PC-9 (cell line): Measurements from ENCODE around the gene LHX1.

Source experiments
- EZH2 ChIP-seq: fragments of 200-600 bp; sonication (generic); IDR thresholded peaks from 2 replicates; pipeline ENCODE4 v1.8.0; 2017; ENCODE audit warnings: antibody characterized with exemption, low read depth
- TF ChIP-seq, protein P1 (sequence below): fragments of 200-600 bp; sonication (generic); conservative IDR thresholded peaks from 2 replicates; pipeline ENCODE4 v1.6.1; 2017; ENCODE audit warnings: mixed run types, antibody characterized with exemption, mild to moderate bottlenecking, moderate library complexity

DNA sequence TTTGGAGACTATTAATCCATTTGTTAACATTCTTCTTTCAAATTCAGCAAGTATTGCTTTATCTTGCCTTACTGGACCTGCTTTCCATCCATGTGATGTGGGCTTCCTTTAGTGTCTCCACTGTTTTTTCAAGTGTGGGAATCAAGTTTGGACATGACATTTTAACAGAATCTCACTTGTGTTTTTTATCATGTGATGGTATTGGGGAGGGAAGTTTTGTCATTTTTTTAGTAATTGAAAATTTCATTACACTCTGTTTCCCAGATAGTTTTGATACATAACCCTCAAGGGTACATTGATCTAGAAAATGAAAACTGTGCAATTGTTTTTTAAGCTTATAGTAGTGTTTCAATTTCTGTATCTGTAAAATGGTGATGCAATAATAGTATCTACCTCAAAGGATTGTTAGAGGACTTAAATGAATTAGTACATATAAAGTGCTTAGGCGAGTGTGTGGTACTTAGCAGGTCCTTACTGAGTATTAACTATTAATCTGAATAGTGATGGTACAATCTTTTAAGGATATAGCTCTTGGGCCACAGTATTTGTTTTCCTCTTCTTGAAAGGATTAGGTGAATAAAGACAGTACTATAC, 38.7 kb downstream of the LHX1 start:
- TF ChIP-seq, protein P1, sequence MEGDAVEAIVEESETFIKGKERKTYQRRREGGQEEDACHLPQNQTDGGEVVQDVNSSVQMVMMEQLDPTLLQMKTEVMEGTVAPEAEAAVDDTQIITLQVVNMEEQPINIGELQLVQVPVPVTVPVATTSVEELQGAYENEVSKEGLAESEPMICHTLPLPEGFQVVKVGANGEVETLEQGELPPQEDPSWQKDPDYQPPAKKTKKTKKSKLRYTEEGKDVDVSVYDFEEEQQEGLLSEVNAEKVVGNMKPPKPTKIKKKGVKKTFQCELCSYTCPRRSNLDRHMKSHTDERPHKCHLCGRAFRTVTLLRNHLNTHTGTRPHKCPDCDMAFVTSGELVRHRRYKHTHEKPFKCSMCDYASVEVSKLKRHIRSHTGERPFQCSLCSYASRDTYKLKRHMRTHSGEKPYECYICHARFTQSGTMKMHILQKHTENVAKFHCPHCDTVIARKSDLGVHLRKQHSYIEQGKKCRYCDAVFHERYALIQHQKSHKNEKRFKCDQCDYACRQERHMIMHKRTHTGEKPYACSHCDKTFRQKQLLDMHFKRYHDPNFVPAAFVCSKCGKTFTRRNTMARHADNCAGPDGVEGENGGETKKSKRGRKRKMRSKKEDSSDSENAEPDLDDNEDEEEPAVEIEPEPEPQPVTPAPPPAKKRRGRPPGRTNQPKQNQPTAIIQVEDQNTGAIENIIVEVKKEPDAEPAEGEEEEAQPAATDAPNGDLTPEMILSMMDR = no peak
- no peak for TF ChIP-seq EZH2
